Peyer's patch (tissue), 4 donors: ENCODE measurements around the gene ALPK1. TPM values are rescaled to one million over a fixed set of nuclear protein-coding genes. Genes with fewer than 3 reads are reported as not detected.

Experiments
- DNase-seq, 3 donors: peaks; one replicate each; pipeline ENCODE4 v3.0.0-alpha.2; 2017 to 2019
- H3K27ac ChIP-seq, 4 donors: fragments of 200-600 bp; sonication (generic); one replicate each; pipeline ENCODE4 v1.5.1; 2016 to 2019
- H3K27me3 ChIP-seq, 2 donors: fragments of 200-600 bp; sonication (generic); one replicate each; pipeline ENCODE4 v1.5.1; 2019
- H3K36me3 ChIP-seq, 3 donors: fragments of 200-600 bp; sonication (generic); one replicate each; pipeline ENCODE4 v1.5.1; 2016 to 2019
- H3K4me1 ChIP-seq, 4 donors: fragments of 200-600 bp; sonication (generic); one replicate each; pipeline ENCODE4 v1.5.1; 2016 to 2019
- H3K4me3 ChIP-seq, 4 donors: fragments of 200-600 bp; sonication (generic); 1 replicate in 3 of 4; 2 replicates in 1 of 4; pipeline ENCODE4 v1.5.1; 2016 to 2019; ENCODE audit warnings: mild to moderate bottlenecking in 1 of 4
- H3K9me3 ChIP-seq, 4 donors: fragments of 200-600 bp; sonication (generic); one replicate each; pipeline ENCODE4 v1.5.1; 2016 to 2019; ENCODE audit warnings: mild to moderate bottlenecking in 1 of 4
- POLR2A ChIP-seq, 2 donors: fragments of 450-650 bp; IDR thresholded peaks; one replicate each; pipeline ENCODE4 v1.5.1; 2017; ENCODE audit warnings: antibody characterized with exemption in 2 of 2, mild to moderate bottlenecking in 2 of 2, moderate library complexity in 2 of 2
- total RNA-seq, 4 donors: library from RNA; depleted of rRNA; stranded (reverse); fragments of >200 nt; gene quantifications; one replicate each; pipeline ENCODE4 v1.1.0, GENCODE V29; 2016
- TF ChIP-seq, protein P1 (sequence below), 6 experiments: fragments of 450-650 bp in 4 of 6; fragments of 200-600 bp in 2 of 6; sonication (generic) in 1 of 6; IDR thresholded peaks; one replicate each; pipeline ENCODE4 v1.5.1; 2017 to 2019; ENCODE audit warnings: antibody characterized with exemption in 6 of 6, mild to moderate bottlenecking in 3 of 6, moderate library complexity in 1 of 6

The ALPK1 gene
- total RNA-seq, 4 donors from 2014 or later, result 32.0 to 37.0 (median 36.2) TPM

DNA sequence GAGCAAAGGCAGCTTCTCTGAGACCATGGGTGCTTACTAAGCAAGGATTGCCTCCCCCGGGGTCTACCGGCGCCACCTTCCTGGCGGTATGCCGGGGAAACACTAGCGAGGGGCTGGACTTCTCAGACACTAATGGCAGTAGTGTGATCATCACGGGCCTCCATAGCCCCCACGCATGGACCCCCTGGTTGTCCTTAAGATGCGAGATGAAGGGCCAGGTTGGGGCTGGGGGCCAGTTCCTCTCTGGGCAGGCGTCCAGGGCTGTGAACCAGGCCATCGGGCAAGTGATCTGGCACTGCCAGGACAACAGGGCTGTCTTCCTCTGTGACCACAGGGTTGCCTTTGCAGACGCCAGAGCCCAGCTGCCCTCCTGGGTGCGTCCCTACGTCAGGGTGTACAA, 60.7 kb downstream of the ALPK1 start:
- Histone ChIP-seq H3K36me3 (peaks cover 0 to 21% (median 0%) of the 10 kb centered on the region in 3 donors), H3K27me3 (no peaks in the 10 kb centered on the region), H3K4me1 (no peaks in the 10 kb centered on the region), H3K9me3 (no peaks in the 10 kb centered on the region), H3K27ac (no peak overlapping the region), H3K4me3 (no peak overlapping the region)
- no peak for DNase-seq
- TF ChIP-seq, protein P1, sequence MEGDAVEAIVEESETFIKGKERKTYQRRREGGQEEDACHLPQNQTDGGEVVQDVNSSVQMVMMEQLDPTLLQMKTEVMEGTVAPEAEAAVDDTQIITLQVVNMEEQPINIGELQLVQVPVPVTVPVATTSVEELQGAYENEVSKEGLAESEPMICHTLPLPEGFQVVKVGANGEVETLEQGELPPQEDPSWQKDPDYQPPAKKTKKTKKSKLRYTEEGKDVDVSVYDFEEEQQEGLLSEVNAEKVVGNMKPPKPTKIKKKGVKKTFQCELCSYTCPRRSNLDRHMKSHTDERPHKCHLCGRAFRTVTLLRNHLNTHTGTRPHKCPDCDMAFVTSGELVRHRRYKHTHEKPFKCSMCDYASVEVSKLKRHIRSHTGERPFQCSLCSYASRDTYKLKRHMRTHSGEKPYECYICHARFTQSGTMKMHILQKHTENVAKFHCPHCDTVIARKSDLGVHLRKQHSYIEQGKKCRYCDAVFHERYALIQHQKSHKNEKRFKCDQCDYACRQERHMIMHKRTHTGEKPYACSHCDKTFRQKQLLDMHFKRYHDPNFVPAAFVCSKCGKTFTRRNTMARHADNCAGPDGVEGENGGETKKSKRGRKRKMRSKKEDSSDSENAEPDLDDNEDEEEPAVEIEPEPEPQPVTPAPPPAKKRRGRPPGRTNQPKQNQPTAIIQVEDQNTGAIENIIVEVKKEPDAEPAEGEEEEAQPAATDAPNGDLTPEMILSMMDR (IDR thresholded peaks at IDR 0.05), result no peak
- TF ChIP-seq POLR2A (IDR thresholded peaks at IDR 0.05), result no peak

DNA sequence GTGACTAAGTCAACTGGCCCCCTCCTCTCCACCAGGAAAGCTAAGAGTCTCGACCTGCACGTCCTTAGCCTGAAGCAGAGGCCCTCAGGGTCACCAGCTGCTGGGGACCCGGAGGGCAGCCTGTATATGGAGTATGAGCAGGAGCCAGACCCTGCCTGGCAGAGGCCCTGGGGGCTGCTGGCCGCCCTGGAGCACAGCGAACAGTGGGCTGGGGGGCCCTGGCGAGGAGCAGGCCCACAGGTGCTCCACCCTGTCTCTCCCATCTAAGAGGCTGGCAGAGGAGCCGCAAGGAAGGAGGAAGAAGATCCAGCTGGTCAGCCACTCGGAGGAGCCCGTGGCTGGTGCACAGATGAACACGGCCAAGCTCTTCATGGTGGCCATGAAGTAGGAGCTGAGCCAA, 61.2 kb downstream of the ALPK1 start:
- TF ChIP-seq POLR2A (IDR thresholded peaks at IDR 0.05), result no peak
- TF ChIP-seq, protein P1 (IDR thresholded peaks at IDR 0.05), result no peak
- no peak overlapping the region for H3K4me3 ChIP-seq

DNA sequence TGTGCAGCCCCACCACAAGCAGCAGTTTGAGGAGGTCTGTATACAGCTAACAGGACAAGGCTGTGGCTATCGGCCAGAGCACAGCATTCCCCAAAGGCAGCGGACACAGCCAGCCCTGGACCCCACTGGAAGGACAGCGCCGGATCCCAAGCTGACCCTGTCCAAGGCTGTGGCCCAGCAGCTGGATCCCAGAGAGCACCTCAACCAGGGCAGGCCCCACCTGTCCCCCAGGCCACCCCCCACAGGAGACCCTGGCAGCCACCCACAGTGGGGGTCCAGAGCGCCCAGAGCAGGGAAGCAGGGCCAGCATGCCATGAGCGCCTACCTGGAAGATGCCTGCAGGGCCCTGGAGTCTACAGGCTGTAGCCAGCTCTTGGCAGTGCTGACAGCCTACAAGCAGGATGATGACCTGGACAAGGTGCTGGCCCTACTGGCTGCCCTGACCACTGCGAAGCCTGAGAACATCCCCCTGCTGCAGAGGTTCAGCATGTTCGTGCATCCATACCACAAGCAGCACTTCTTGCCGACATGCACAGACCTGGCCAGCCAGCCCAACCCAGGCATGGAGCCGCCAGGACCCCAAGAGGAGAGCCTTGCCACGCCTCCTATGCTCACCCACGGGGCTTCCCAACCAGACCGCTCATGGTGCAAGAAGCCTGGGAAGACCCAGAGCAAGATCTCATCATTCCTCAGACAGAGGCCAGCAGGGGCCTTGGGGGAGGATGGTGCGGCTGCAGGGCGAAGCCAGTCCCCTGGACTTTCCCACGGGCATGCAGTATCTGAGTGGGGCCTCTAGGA, 62.0 kb downstream of the ALPK1 start:
- TF ChIP-seq, protein P1 (IDR thresholded peaks at IDR 0.05), result no peak
- no peak for TF ChIP-seq POLR2A (IDR thresholded peaks at IDR 0.05)
- Histone ChIP-seq H3K27me3 (no peaks in the 10 kb centered on the region), H3K9me3 (no peaks in the 10 kb centered on the region), H3K4me3 (no peak overlapping the region), H3K4me1 (no peaks in the 10 kb centered on the region), H3K27ac (no peak overlapping the region), H3K36me3 (peaks cover 0 to 21% (median 0%) of the 10 kb centered on the region in 3 donors)
- DNase-seq, result no peak

More for the DNA sequence above, 61.2 kb downstream of the ALPK1 start:
- Histone ChIP-seq H3K27ac (no peak overlapping the region), H3K27me3 (no peaks in the 10 kb centered on the region), H3K9me3 (no peaks in the 10 kb centered on the region), H3K36me3 (peaks cover 0 to 21% (median 0%) of the 10 kb centered on the region in 3 donors), H3K4me1 (no peaks in the 10 kb centered on the region)
- DNase-seq, result no peak

DNA sequence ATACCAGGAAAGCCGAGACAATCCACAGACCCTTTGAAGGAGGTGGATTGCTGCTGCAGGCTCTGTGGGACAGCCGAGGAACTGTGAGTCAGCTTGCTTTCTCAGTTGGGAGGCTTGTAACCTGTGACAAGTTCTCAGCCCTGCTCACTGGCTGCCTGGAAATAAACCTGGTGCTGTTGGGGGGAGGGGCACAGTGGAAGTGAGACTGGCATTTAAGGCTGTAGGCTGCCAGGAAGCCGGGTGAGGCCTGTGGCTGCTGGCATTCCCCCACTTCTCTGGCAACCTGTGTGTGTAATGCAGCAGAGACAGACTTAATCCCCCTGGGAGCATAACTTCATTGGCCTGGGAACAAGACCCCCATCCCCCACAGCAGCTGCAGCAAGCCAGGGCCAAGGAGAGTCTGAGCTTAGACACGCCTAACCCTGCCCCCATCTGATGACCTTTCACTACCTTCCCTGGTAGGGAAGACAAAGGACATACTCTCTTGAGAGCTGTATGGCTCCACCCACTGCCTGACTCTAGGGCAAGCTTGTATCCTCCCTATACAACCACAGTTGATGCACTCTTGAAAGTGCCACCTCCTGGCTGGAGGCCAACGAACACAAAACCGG, 64.1 kb downstream of the ALPK1 start:
- Histone ChIP-seq H3K27ac (no peak overlapping the region), H3K4me3 (no peak overlapping the region), H3K9me3 (no peaks in the 10 kb centered on the region), H3K36me3 (peaks cover 0 to 8% (median 0%) of the 10 kb centered on the region in 3 donors), H3K4me1 (no peaks in the 10 kb centered on the region), H3K27me3 (no peaks in the 10 kb centered on the region)
- TF ChIP-seq, protein P1 (IDR thresholded peaks at IDR 0.05), result no peak
- no peak for TF ChIP-seq POLR2A (IDR thresholded peaks at IDR 0.05)
- no peak for DNase-seq

DNA sequence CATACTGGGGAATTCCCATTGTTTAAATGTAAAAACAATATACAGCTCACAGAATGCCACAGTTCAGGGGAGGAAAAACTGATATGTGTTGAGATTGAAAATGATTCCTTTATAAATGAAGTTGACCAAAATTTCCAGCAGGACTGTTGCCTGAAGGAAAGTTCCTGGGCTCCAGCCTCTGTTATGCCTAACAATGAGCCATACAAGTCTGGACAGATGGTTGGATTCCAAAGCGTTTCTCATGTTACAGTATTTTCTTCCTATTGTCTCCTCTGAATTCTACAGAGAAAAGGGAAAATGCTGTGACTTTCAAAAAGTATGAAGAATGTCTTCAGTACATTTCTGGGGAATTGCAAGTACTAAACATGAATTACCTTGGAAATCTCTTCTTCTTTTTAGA, 73.3 kb downstream of the ALPK1 start:
- Histone ChIP-seq H3K27ac (no peak overlapping the region), H3K27me3 (no peaks in the 10 kb centered on the region), H3K9me3 (no peaks in the 10 kb centered on the region), H3K36me3 (no peaks in the 10 kb centered on the region), H3K4me1 (no peaks in the 10 kb centered on the region), H3K4me3 (no peak overlapping the region)
- DNase-seq, result no peak
- TF ChIP-seq, protein P1 (IDR thresholded peaks at IDR 0.05), result no peak
- no peak for TF ChIP-seq POLR2A (IDR thresholded peaks at IDR 0.05)
